Measurements from ENCODE around the gene PXDN.

The PXDN gene

DNA sequence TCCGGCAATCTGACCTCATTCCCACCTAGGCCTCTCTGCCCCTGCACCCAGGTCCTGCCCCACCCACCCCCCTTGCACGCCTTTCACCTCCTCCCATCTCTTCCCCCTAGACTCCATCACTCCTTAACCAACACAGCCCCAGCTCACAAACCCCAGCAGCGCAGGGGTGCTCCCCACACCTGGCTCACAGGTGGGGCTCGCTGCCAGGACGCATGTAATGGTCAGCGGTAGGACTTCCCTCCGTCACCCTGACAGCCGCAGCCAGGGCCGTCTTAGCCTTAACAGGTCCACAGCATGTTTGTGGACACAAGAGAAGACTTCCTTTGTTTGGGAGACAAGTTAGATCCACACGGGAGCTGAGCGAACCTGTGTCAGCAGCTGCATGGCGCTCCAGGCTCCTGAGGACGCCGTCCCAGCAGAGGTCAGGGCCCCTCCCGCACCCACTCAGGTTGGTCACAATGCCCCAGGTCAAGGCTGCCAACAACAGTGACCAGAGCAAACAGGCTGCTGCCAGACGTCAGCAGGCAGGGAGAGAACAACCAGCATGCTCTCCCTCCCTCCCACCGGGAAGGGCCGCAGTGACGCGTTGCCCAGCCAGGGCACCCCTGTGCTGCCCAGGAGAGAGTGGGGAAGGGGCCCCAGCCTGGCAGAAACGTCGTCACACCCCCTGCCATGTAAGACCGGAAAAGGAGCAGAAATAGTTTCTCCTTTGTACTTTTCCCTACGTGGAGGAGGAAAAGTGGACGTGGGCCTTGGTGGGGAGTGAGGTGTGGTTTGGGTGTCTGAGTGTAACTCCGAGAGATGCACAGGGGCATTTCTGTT, 68.0 kb downstream of the PXDN start:
- Histone ChIP-seq H3F3A (ENCODE audit: low read depth) (no peaks in the 10 kb centered on the region), H3K4me3 (ENCODE audit: low read length, poor library complexity, severe bottlenecking) (no peak overlapping the region), H3K79me2 (ENCODE audit: insufficient read depth, low read length) (no peaks in the 10 kb centered on the region), H4K20me1 (ENCODE audit: insufficient read depth, low read length, poor library complexity, severe bottlenecking) (no peaks in the 10 kb centered on the region), H3K9ac (ENCODE audit: low read depth, low read length, poor library complexity, severe bottlenecking) (no peak overlapping the region), H3K9me3 (ENCODE audit: insufficient read depth, low read depth, low read length) (no peaks in the 10 kb centered on the region), H3K9me2 (replicated peaks; ENCODE audit: low read depth, low read length) (no peaks in the 10 kb centered on the region), H3K36me3 (ENCODE audit: insufficient read depth, low read length) (peaks cover 94% of the 10 kb centered on the region; the same call in 1 of the 2 replicates), H3K4me2 (ENCODE audit: low read depth, low read length, poor library complexity, severe bottlenecking) (no peak overlapping the region), H3K4me1 (ENCODE audit: insufficient read depth, low read length, poor library complexity, severe bottlenecking) (no peaks in the 10 kb centered on the region), H3K27me3 (ENCODE audit: insufficient read depth, low read length, poor library complexity, severe bottlenecking) (no peaks in the 10 kb centered on the region), H2AFZ (ENCODE audit: low read length) (no peak overlapping the region)
- TF ChIP-seq EZH2phosphoT487 (IDR thresholded peaks at IDR 0.05; ENCODE audit: borderline replicate concordance), result no peak
- TF ChIP-seq, protein P1, sequence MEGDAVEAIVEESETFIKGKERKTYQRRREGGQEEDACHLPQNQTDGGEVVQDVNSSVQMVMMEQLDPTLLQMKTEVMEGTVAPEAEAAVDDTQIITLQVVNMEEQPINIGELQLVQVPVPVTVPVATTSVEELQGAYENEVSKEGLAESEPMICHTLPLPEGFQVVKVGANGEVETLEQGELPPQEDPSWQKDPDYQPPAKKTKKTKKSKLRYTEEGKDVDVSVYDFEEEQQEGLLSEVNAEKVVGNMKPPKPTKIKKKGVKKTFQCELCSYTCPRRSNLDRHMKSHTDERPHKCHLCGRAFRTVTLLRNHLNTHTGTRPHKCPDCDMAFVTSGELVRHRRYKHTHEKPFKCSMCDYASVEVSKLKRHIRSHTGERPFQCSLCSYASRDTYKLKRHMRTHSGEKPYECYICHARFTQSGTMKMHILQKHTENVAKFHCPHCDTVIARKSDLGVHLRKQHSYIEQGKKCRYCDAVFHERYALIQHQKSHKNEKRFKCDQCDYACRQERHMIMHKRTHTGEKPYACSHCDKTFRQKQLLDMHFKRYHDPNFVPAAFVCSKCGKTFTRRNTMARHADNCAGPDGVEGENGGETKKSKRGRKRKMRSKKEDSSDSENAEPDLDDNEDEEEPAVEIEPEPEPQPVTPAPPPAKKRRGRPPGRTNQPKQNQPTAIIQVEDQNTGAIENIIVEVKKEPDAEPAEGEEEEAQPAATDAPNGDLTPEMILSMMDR (conservative IDR thresholded peaks at IDR 0.05; ENCODE audit: low read length), result no peak

DNA sequence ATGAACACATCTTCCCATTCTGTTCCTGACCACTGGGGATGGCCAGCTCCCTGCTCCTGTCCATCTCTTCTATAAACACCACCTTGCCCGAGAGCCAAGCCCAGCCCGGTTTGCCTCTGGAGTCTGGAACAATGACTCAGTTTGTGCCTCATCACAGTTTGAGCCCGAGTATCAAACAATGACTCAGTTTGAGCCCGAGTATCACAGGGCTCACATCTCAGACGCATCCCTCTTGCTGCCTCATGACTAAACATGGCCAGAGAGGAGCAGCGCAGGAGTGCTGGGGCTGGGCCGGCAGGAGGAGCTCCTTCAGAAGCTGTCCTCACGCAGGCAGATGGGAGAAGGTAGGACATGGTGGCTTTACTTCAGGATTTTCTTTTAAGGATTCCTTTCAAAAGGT, 68.7 kb downstream of the PXDN start:
- no peaks in the 10 kb centered on the region for H3K79me2 ChIP-seq (ENCODE audit: insufficient read depth, low read length)
- no peaks in the 10 kb centered on the region for H3K9me2 ChIP-seq (replicated peaks; ENCODE audit: low read depth, low read length)
- no peaks in the 10 kb centered on the region for H3K27me3 ChIP-seq (ENCODE audit: insufficient read depth, low read length, poor library complexity, severe bottlenecking)
- H3K9ac ChIP-seq (ENCODE audit: low read depth, low read length, poor library complexity, severe bottlenecking), result no peak overlapping the region
- no peak overlapping the region for H2AFZ ChIP-seq (ENCODE audit: low read length)
- H3K9me3 ChIP-seq (ENCODE audit: insufficient read depth, low read depth, low read length), result no peaks in the 10 kb centered on the region
- TF ChIP-seq, protein P1 (conservative IDR thresholded peaks at IDR 0.05; ENCODE audit: low read length), result no peak
- no peak for TF ChIP-seq EZH2phosphoT487 (IDR thresholded peaks at IDR 0.05; ENCODE audit: borderline replicate concordance)
- no peaks in the 10 kb centered on the region for H3F3A ChIP-seq (ENCODE audit: low read depth)
- H4K20me1 ChIP-seq (ENCODE audit: insufficient read depth, low read length, poor library complexity, severe bottlenecking), result no peaks in the 10 kb centered on the region
- H3K4me3 ChIP-seq (ENCODE audit: low read length, poor library complexity, severe bottlenecking), result no peak overlapping the region
- no peak overlapping the region for H3K4me2 ChIP-seq (ENCODE audit: low read depth, low read length, poor library complexity, severe bottlenecking)
- peaks cover 92% of the 10 kb centered on the region; the same call in 1 of the 2 replicates for H3K36me3 ChIP-seq (ENCODE audit: insufficient read depth, low read length)
- H3K4me1 ChIP-seq (ENCODE audit: insufficient read depth, low read length, poor library complexity, severe bottlenecking), result no peaks in the 10 kb centered on the region

DNA sequence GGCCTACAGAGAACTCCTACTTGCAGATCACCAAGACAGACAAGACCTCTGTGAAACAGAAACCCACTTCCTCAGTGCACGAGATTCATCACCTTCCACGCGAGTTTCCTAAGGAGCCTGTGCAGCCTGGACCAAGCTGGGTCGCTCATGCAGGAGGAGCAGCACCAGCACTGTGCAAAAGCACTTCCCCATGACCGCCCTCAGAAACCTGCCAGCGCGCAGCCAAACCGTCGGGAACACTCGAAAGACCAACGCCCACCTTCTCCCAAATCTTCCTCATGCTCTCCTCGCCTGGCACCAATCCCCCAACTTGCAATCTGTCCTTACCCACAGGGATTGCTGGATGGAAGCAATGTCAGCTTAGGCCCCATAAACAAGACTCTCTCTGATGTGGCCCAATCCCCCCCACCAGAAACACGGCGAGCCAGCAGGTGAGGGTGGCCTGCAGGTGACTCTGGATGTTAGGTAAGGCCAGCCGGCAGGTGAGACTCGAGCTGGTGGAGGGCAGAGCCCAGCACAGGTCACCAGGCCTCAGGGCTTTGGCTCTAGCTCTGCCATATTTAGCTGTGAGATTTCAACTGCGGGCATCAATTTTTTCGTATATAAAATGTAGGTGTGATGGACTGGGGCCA, 69.4 kb downstream of the PXDN start:
- Histone ChIP-seq H3K9me3 (ENCODE audit: insufficient read depth, low read depth, low read length) (no peaks in the 10 kb centered on the region), H3F3A (ENCODE audit: low read depth) (no peaks in the 10 kb centered on the region), H2AFZ (ENCODE audit: low read length) (no peak overlapping the region), H3K4me1 (ENCODE audit: insufficient read depth, low read length, poor library complexity, severe bottlenecking) (no peaks in the 10 kb centered on the region), H3K4me3 (ENCODE audit: low read length, poor library complexity, severe bottlenecking) (no peak overlapping the region), H3K27me3 (ENCODE audit: insufficient read depth, low read length, poor library complexity, severe bottlenecking) (no peaks in the 10 kb centered on the region), H3K9ac (ENCODE audit: low read depth, low read length, poor library complexity, severe bottlenecking) (no peak overlapping the region), H3K4me2 (ENCODE audit: low read depth, low read length, poor library complexity, severe bottlenecking) (no peak overlapping the region), H4K20me1 (ENCODE audit: insufficient read depth, low read length, poor library complexity, severe bottlenecking) (no peaks in the 10 kb centered on the region), H3K9me2 (replicated peaks; ENCODE audit: low read depth, low read length) (no peaks in the 10 kb centered on the region), H3K36me3 (ENCODE audit: insufficient read depth, low read length) (peaks cover 88% of the 10 kb centered on the region; the same call in 1 of the 2 replicates), H3K79me2 (ENCODE audit: insufficient read depth, low read length) (no peaks in the 10 kb centered on the region)
- TF ChIP-seq, protein P1 (conservative IDR thresholded peaks at IDR 0.05; ENCODE audit: low read length), result no peak
- TF ChIP-seq EZH2phosphoT487 (IDR thresholded peaks at IDR 0.05; ENCODE audit: borderline replicate concordance), result no peak

Measured in Loucy (cell line).